Right forelimb (tissue), 1 donor: Measurements from ENCODE around the gene BNC2.

ENCODE experiments used
- DNase-seq: peaks from one replicate; pipeline ENCODE4 v3.0.0-alpha.2; 2018

The BNC2 gene

GRCh38 chr9:16869131-16869881 is 1.2 kb downstream of the BNC2 start:
- peak; percentile 66 for DNase-seq

GRCh38 chr9:16868701-16869100 is 1.8 kb downstream of the BNC2 start:
- no peak for DNase-seq

GRCh38 chr9:16867576-16868311 is 2.7 kb downstream of the BNC2 start:
- DNase-seq, result no peak

GRCh38 chr9:16866587-16866986 is 3.9 kb downstream of the BNC2 start:
- no peak for DNase-seq

- DNase-seq, result no peak
Measured at GRCh38 chr9:16864649-16865434, 5.6 kb downstream of the BNC2 start.

- no peak for DNase-seq
Measured at GRCh38 chr9:16848179-16848578, 22.3 kb downstream of the BNC2 start.

- no peak for DNase-seq
Measured at GRCh38 chr9:16846986-16847385, 23.5 kb downstream of the BNC2 start.

- DNase-seq, result no peak
Measured at GRCh38 chr9:16846367-16846766, 24.1 kb downstream of the BNC2 start.

GRCh38 chr9:16834817-16835216 is 35.7 kb downstream of the BNC2 start:
- DNase-seq, result no peak

- DNase-seq, result no peak
Measured at GRCh38 chr9:16833296-16833835, 37.1 kb downstream of the BNC2 start.

- DNase-seq, result no peak
Measured at GRCh38 chr9:16832101-16832500, 38.4 kb downstream of the BNC2 start.

- no peak for DNase-seq
Measured at GRCh38 chr9:16830806-16831205, 39.7 kb downstream of the BNC2 start.

- DNase-seq, result peak; percentile 76
Measured at GRCh38 chr9:16828340-16829281, 41.9 kb downstream of the BNC2 start.

- no peak for DNase-seq
Measured at GRCh38 chr9:16825971-16826625, 44.4 kb downstream of the BNC2 start.

GRCh38 chr9:16825331-16825725 is 45.1 kb downstream of the BNC2 start:
- DNase-seq, result no peak

- DNase-seq, result no peak
Measured at GRCh38 chr9:16824545-16825330, 45.7 kb downstream of the BNC2 start.

- no peak for DNase-seq
Measured at GRCh38 chr9:16823906-16824305, 46.6 kb downstream of the BNC2 start.

GRCh38 chr9:16821344-16821743 is 49.1 kb downstream of the BNC2 start:
- no peak for DNase-seq

GRCh38 chr9:16817514-16817913 is 53.0 kb downstream of the BNC2 start:
- no peak for DNase-seq

- no peak for DNase-seq
Measured at GRCh38 chr9:16817002-16817401, 53.5 kb downstream of the BNC2 start.

- no peak for DNase-seq
Measured at GRCh38 chr9:16816011-16816410, 54.5 kb downstream of the BNC2 start.
